GM23338 (cell line): ENCODE data around the gene SLC35G1. TPM values are rescaled to one million over a fixed set of nuclear protein-coding genes. Genes with fewer than 3 reads are reported as not detected.

Source experiments
- ATAC-seq: fragments of 200-7000 bp; cut with Tn5 transposase; 3 replicates; pipeline ENCODE4 v1.9.1; 2020
- DNase-seq: peaks from one replicate; pipeline ENCODE4 v3.0.0-alpha.2; 2015; ENCODE audit warnings: low spot score
- H2AFZ ChIP-seq: fragments of 200-600 bp; sonication (generic); 2 replicates; pipeline ENCODE4 v1.8.0; 2016; ENCODE audit warnings: antibody characterized with exemption, mild to moderate bottlenecking, moderate library complexity
- H3F3A ChIP-seq: fragments of 200-600 bp; sonication (generic); replicated peaks from 2 replicates; pipeline ENCODE4 v1.8.0; 2017; ENCODE audit warnings: antibody characterized with exemption, mixed run types, low read depth
- H3K27ac ChIP-seq: fragments of 200-600 bp; sonication (generic); 2 replicates; pipeline ENCODE4 v1.6.1; 2016; ENCODE audit warnings: low read depth
- H3K27me3 ChIP-seq: fragments of 200-600 bp; sonication (generic); 2 replicates; pipeline ENCODE4 v1.8.0; 2016; ENCODE audit warnings: mild to moderate bottlenecking, mixed run types, moderate library complexity; ENCODE audit not compliant: insufficient read depth
- H3K36me3 ChIP-seq: fragments of 200-600 bp; sonication (generic); 2 replicates; pipeline ENCODE4 v1.8.0; 2016; ENCODE audit warnings: mild to moderate bottlenecking; ENCODE audit not compliant: insufficient read depth
- H3K4me1 ChIP-seq: fragments of 200-600 bp; sonication (generic); 2 replicates; pipeline ENCODE4 v1.8.0; 2016; ENCODE audit warnings: mild to moderate bottlenecking, moderate library complexity; ENCODE audit not compliant: insufficient read depth
- H3K4me2 ChIP-seq: fragments of 200-600 bp; sonication (generic); 2 replicates; pipeline ENCODE4 v1.7.1; 2017; ENCODE audit warnings: mixed run types
- H3K4me3 ChIP-seq: fragments of 200-600 bp; sonication (generic); 2 replicates; pipeline ENCODE4 v1.6.1; 2016; ENCODE audit warnings: mixed run types
- H3K79me2 ChIP-seq: fragments of 200-600 bp; sonication (generic); replicated peaks from 2 replicates; pipeline ENCODE4 v1.8.0; 2017; ENCODE audit warnings: mild to moderate bottlenecking; ENCODE audit not compliant: insufficient read depth
- H3K9me2 ChIP-seq: fragments of 200-600 bp; sonication (generic); 2 replicates; pipeline ENCODE4 v1.8.0; 2017; ENCODE audit not compliant: insufficient read depth
- H4K20me1 ChIP-seq: fragments of 200-600 bp; sonication (generic); replicated peaks from 2 replicates; pipeline ENCODE4 v1.8.0; 2017; ENCODE audit warnings: mild to moderate bottlenecking; ENCODE audit not compliant: insufficient read depth
- H3K27ac Mint-ChIP-seq: 2 replicates; pipeline ENCODE4 v1.8.0; 2020; ENCODE audit warnings: inconsistent platforms, mild to moderate bottlenecking, moderate library complexity, mixed read lengths
- H3K27me3 Mint-ChIP-seq: 3 replicates; pipeline ENCODE4 v1.8.0; 2022; ENCODE audit warnings: low read depth, mild to moderate bottlenecking, moderate library complexity, mixed read lengths, inconsistent platforms; ENCODE audit not compliant: insufficient read depth, poor library complexity
- H3K36me3 Mint-ChIP-seq: 3 replicates; pipeline ENCODE4 v1.8.0; 2021; ENCODE audit warnings: low read depth, mild to moderate bottlenecking, inconsistent platforms, moderate library complexity, mixed read lengths
- H3K4me1 Mint-ChIP-seq: 3 replicates; pipeline ENCODE4 v1.8.0; 2020; ENCODE audit warnings: mild to moderate bottlenecking, inconsistent platforms, mixed read lengths
- H3K4me3 Mint-ChIP-seq: 3 replicates; pipeline ENCODE4 v1.8.0; 2021; ENCODE audit warnings: moderate library complexity, mild to moderate bottlenecking, inconsistent platforms, mixed read lengths
- H3K9me3 Mint-ChIP-seq: 3 replicates; pipeline ENCODE4 v1.8.0; 2020; ENCODE audit warnings: moderate library complexity, mild to moderate bottlenecking, inconsistent platforms, mixed read lengths
- CREB1 ChIP-seq: fragments of 250-450 bp; sonication (Bioruptor Pico); IDR thresholded peaks from 2 replicates; pipeline ENCODE4 v1.5.0; 2020; ENCODE audit warnings: low read depth, mild to moderate bottlenecking, moderate library complexity
- EZH2 ChIP-seq: fragments of 200-600 bp; sonication (generic); IDR thresholded peaks from one replicate; pipeline ENCODE4 v1.8.0; 2017; ENCODE audit warnings: antibody characterized with exemption, mild to moderate bottlenecking, low read depth; ENCODE audit not compliant: unreplicated experiment
- JUNB ChIP-seq: IDR thresholded peaks from one replicate; pipeline ENCODE4 v1.6.1; 2016; ENCODE audit warnings: antibody characterized with exemption; ENCODE audit not compliant: unreplicated experiment
- ZNF114 ChIP-seq: fragments of 250-450 bp; sonication (Bioruptor Pico); IDR thresholded peaks from 2 replicates; pipeline ENCODE4 v1.5.0; 2020; ENCODE audit warnings: mild to moderate bottlenecking, moderate library complexity
- ZNF331 ChIP-seq: fragments of 250-450 bp; sonication (Bioruptor Pico); IDR thresholded peaks from 2 replicates; pipeline ENCODE4 v1.5.0; 2020; ENCODE audit warnings: low read depth, mild to moderate bottlenecking, moderate library complexity
- polyA plus RNA-seq: library from polyadenylated mRNA; unstranded; fragments of >200 nt; fragmentation: Nextera tagmentation; extraction: Ambion mirVana; gene quantifications from 2 replicates; pipeline ENCODE4 v1.2.1, GENCODE V29; 2016
- total RNA-seq: library from RNA; depleted of rRNA; stranded (reverse); fragments of >200 nt; shearing (Covaris generic); gene quantifications from 2 replicates; pipeline ENCODE4 v1.2.3, GENCODE V29; 2014
- TF ChIP-seq, protein P1 (sequence below): fragments of 250-450 bp; sonication (Bioruptor Pico); IDR thresholded peaks from 2 replicates; pipeline ENCODE4 v1.5.0; 2020; ENCODE audit warnings: mild to moderate bottlenecking, moderate library complexity
- TF ChIP-seq, protein P2 (sequence below), 2 experiments: fragments of 200-600 bp in 1 of 2; sonication (generic) in 1 of 2; conservative IDR thresholded peaks; 2 replicates each; pipeline versions ENCODE4 v1.5.1 to v1.6.1; 2016 to 2017; ENCODE audit warnings: antibody characterized with exemption in 2 of 2, low read depth in 2 of 2, mild to moderate bottlenecking in 2 of 2, moderate library complexity in 1 of 2
- TF ChIP-seq, protein P3 (sequence below): IDR thresholded peaks from 2 replicates; pipeline ENCODE4 v1.6.1; 2016; ENCODE audit warnings: antibody characterized with exemption

SLC35G1 gene
- total and polyA plus RNA-seq, 2 experiments from 2014 or later, result 3.9 to 4.1 TPM

DNA sequence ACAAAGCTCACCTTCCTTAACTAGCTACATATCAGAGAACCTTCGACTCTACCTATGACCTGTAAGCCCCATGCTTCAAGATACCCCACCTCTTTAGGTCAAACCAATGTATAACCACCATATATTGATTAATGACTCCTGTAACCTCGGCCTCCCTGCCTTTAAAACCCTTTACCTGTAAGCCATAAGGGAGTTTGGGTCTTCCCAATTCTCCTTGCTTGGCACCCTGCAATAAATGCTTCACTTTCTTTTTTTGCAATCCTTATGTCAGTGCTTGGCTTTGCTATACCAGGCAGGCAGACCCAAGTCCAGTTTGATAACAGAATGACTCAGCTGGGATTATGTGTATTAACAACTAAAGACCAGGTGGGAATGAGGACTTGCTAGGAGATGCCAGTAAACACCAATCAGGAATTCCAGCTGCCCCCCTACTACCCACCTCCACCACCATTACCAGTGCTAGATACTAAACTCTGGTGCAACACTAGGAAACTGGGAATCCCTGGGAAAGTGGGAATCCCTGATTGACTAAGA lies 22.0 kb upstream of the SLC35G1 start:
- Mint-ChIP-seq H3K4me3 (no peak overlapping the region), H3K27me3 (peaks cover 2% of the 10 kb centered on the region), H3K36me3 (no peaks in the 10 kb centered on the region), H3K9me3 (no peaks in the 10 kb centered on the region), H3K27ac (no peak overlapping the region), H3K4me1 (peaks cover 10% of the 10 kb centered on the region; the same call in 2 of the 3 replicates)
- Histone ChIP-seq H3K4me1 (peaks cover 11% of the 10 kb centered on the region), H2AFZ (no peak overlapping the region), H3K27me3 (no peaks in the 10 kb centered on the region), H3K4me2 (no peak overlapping the region), H3K4me3 (no peak overlapping the region), H3F3A (no peaks in the 10 kb centered on the region), H4K20me1 (no peaks in the 10 kb centered on the region), H3K79me2 (no peaks in the 10 kb centered on the region), H3K9me2 (no peaks in the 10 kb centered on the region), H3K36me3 (no peaks in the 10 kb centered on the region), H3K27ac (no peak overlapping the region)
- TF ChIP-seq, protein P1, sequence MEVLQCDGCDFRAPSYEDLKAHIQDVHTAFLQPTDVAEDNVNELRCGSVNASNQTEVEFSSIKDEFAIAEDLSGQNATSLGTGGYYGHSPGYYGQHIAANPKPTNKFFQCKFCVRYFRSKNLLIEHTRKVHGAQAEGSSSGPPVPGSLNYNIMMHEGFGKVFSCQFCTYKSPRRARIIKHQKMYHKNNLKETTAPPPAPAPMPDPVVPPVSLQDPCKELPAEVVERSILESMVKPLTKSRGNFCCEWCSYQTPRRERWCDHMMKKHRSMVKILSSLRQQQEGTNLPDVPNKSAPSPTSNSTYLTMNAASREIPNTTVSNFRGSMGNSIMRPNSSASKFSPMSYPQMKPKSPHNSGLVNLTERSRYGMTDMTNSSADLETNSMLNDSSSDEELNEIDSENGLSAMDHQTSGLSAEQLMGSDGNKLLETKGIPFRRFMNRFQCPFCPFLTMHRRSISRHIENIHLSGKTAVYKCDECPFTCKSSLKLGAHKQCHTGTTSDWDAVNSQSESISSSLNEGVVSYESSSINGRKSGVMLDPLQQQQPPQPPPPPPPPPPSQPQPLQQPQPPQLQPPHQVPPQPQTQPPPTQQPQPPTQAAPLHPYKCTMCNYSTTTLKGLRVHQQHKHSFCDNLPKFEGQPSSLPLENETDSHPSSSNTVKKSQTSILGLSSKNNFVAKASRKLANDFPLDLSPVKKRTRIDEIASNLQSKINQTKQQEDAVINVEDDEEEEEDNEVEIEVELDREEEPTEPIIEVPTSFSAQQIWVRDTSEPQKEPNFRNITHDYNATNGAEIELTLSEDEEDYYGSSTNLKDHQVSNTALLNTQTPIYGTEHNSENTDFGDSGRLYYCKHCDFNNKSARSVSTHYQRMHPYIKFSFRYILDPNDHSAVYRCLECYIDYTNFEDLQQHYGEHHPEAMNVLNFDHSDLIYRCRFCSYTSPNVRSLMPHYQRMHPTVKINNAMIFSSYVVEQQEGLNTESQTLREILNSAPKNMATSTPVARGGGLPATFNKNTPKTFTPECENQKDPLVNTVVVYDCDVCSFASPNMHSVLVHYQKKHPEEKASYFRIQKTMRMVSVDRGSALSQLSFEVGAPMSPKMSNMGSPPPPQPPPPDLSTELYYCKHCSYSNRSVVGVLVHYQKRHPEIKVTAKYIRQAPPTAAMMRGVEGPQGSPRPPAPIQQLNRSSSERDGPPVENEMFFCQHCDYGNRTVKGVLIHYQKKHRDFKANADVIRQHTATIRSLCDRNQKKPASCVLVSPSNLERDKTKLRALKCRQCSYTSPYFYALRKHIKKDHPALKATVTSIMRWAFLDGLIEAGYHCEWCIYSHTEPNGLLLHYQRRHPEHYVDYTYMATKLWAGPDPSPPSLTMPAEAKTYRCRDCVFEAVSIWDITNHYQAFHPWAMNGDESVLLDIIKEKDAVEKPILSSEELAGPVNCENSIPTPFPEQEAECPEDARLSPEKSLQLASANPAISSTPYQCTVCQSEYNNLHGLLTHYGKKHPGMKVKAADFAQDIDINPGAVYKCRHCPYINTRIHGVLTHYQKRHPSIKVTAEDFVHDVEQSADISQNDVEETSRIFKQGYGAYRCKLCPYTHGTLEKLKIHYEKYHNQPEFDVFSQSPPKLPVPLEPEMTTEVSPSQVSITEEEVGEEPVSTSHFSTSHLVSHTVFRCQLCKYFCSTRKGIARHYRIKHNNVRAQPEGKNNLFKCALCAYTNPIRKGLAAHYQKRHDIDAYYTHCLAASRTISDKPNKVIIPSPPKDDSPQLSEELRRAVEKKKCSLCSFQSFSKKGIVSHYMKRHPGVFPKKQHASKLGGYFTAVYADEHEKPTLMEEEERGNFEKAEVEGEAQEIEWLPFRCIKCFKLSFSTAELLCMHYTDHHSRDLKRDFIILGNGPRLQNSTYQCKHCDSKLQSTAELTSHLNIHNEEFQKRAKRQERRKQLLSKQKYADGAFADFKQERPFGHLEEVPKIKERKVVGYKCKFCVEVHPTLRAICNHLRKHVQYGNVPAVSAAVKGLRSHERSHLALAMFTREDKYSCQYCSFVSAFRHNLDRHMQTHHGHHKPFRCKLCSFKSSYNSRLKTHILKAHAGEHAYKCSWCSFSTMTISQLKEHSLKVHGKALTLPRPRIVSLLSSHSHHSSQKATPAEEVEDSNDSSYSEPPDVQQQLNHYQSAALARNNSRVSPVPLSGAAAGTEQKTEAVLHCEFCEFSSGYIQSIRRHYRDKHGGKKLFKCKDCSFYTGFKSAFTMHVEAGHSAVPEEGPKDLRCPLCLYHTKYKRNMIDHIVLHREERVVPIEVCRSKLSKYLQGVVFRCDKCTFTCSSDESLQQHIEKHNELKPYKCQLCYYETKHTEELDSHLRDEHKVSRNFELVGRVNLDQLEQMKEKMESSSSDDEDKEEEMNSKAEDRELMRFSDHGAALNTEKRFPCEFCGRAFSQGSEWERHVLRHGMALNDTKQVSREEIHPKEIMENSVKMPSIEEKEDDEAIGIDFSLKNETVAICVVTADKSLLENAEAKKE (CRISPR knock-in tag), result no peak
- no peak for TF ChIP-seq EZH2
- TF ChIP-seq, protein P2, sequence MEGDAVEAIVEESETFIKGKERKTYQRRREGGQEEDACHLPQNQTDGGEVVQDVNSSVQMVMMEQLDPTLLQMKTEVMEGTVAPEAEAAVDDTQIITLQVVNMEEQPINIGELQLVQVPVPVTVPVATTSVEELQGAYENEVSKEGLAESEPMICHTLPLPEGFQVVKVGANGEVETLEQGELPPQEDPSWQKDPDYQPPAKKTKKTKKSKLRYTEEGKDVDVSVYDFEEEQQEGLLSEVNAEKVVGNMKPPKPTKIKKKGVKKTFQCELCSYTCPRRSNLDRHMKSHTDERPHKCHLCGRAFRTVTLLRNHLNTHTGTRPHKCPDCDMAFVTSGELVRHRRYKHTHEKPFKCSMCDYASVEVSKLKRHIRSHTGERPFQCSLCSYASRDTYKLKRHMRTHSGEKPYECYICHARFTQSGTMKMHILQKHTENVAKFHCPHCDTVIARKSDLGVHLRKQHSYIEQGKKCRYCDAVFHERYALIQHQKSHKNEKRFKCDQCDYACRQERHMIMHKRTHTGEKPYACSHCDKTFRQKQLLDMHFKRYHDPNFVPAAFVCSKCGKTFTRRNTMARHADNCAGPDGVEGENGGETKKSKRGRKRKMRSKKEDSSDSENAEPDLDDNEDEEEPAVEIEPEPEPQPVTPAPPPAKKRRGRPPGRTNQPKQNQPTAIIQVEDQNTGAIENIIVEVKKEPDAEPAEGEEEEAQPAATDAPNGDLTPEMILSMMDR (conservative IDR thresholded peaks at IDR 0.05; ENCODE audit: low read depth in 2 of 2), result no peak
- TF ChIP-seq ZNF331, result no peak
- no peak for TF ChIP-seq CREB1 (CRISPR knock-in tag)
- TF ChIP-seq, protein P3, sequence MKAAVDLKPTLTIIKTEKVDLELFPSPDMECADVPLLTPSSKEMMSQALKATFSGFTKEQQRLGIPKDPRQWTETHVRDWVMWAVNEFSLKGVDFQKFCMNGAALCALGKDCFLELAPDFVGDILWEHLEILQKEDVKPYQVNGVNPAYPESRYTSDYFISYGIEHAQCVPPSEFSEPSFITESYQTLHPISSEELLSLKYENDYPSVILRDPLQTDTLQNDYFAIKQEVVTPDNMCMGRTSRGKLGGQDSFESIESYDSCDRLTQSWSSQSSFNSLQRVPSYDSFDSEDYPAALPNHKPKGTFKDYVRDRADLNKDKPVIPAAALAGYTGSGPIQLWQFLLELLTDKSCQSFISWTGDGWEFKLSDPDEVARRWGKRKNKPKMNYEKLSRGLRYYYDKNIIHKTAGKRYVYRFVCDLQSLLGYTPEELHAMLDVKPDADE, result no peak
- TF ChIP-seq ZNF114 (CRISPR knock-in tag), result no peak
- no peak for TF ChIP-seq JUNB
- no peak for DNase-seq
- ATAC-seq, result no peak
